GM10266 (cell line): ENCODE results near the gene NDUFA9.

Experiments
- DNase-seq: peaks from one replicate; pipeline ENCODE4 v3.0.0; 2012; ENCODE audit errors: extremely low spot score
- TF ChIP-seq, protein P1 (sequence below): IDR thresholded peaks from 2 replicates; pipeline ENCODE4 v1.5.1; 2012; ENCODE audit warnings: mild to moderate bottlenecking, low read depth; ENCODE audit not compliant: control insufficient read depth, insufficient read depth; ENCODE audit errors: missing control alignments

The NDUFA9 gene

DNA sequence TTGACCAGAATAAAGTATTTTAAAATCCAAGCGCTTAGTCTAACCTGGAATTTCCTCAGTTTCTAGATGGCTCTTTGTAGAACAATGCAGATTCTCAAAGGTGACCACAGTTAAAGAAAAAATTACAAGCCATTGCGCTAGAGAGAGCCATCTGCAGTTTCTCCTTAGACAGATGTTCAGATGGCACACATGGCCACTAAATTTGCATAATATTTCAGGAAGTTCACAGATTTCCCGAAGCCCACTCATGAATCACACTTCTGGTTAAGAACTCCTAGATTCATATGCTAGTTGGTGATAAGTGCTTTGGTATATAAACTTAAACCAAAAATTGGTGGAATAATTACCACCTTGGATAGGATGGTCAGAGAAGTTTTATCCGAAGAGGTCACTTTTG, 812 bp upstream of the NDUFA9 start:
- DNase-seq = no peak
- TF ChIP-seq, protein P1, sequence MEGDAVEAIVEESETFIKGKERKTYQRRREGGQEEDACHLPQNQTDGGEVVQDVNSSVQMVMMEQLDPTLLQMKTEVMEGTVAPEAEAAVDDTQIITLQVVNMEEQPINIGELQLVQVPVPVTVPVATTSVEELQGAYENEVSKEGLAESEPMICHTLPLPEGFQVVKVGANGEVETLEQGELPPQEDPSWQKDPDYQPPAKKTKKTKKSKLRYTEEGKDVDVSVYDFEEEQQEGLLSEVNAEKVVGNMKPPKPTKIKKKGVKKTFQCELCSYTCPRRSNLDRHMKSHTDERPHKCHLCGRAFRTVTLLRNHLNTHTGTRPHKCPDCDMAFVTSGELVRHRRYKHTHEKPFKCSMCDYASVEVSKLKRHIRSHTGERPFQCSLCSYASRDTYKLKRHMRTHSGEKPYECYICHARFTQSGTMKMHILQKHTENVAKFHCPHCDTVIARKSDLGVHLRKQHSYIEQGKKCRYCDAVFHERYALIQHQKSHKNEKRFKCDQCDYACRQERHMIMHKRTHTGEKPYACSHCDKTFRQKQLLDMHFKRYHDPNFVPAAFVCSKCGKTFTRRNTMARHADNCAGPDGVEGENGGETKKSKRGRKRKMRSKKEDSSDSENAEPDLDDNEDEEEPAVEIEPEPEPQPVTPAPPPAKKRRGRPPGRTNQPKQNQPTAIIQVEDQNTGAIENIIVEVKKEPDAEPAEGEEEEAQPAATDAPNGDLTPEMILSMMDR = no peak

DNA sequence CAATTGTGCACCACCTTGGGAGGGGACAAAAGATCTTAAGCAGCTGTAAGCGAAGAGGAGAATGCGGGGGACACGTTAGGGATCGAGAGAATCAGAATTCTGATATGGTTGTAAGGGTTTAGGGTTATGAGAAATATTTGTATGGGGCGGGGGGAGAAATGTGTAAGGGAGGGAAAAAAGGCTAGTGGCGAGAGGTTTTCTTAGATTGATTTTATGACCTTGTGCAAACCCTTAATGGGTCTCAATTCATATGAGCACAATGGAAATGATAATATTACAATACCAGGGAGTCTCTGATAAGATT, 396 bp downstream of the NDUFA9 start:
- TF ChIP-seq, protein P1 = no peak
- DNase-seq = no peak

DNA sequence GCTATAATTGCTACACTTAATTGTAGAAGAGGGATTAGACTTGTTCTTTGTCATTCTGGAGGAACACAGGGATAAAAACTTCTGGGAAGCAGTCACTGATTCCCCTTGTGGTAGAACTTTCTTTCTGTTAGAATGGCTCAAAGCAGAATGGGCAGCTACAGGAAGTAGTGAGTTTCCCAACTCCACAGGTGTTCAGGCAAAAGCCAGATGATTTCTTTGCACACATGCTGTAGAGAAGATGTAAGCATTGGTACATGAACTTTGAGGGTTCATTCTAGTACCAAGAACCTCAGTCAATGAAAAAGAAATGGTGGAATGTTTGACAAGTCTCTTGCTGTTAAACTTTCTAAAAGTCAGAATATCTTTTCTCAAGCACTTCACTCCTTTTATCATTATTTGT, 4.3 kb downstream of the NDUFA9 start:
- TF ChIP-seq, protein P1 = no peak
- no peak for DNase-seq

DNA sequence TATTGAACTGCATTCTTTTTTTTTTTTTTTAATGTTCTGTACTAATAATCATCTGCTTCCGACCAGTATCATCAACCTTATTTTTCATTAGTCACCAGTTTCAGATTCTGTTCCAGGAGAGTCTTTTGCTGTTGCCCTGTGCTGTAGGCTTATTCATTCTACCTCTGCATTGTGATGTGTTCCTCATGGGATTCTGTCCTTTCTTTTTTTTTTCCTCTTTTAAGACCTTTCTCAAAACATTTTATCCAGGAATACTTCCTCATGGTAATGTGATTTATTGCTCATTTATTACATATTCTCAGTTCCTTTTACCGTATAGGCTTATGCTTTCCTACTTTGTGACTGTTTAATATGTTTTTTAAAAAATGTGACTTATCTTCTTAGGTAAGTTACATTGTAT, 4.8 kb downstream of the NDUFA9 start:
- no peak for DNase-seq
- TF ChIP-seq, protein P1 = no peak

DNA sequence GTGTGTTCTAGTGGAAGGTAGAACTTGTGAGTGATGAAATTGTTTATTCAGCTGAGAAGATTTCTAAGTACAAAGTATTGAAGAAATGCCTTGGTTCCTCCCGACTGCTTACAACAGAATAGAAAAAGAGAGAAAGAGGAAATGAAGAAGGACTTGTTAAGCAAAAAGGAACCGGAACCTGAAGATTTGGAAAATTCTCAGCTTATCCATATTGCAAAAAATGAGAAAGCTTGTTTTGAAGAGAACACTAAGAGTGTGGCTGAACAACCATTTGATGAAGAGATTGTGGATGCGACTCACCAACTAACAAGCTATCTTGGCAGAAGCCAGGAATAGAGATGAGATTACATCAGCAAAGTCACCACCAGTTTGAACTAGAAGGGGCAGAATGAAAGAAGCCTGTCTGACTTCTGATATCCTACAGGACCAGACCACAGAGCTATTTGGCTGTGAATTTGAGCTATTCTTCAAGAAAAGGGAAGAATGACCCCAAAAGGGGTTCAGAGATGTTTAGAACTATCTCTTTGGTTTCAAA, 15.1 kb downstream of the NDUFA9 start:
- no peak for DNase-seq
- TF ChIP-seq, protein P1 = no peak

DNA sequence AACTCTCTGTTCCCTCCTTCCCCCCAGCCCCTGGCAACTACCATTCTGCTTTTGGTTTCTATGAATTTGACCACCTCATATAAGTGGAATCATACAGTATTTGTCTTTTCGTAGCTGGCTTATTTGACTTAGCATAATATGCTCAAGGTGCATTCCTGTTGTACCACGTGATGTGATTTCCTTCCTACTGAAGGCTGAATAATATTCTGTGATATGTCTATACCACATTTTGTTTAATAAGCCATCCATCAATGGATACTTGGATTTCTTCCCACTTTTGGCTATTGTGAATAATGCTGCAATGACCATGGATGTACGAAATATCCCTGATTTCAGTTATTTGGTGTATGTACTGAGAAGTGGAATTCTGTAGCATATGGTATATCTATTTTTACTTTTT, 16.3 kb downstream of the NDUFA9 start:
- TF ChIP-seq, protein P1 = no peak
- no peak for DNase-seq

DNA sequence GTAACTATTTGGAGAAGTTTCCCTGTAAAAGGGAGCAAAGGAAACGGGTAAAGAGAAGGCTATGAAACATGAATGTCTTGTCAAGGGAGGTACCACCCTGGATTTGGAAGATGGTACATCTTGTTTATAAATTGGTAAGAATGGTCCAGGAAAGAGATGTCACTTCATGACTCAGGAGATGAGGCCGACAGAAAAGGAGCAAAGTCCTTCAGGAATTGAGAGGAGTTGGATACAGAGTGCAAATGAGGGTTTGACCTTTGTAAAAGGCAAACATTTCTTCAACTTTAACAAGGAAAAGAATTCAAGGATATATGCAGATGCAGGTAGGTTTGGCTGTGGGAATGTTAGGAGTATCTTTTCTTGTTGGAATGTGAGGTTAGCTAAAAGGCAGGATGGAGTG, 30.8 kb downstream of the NDUFA9 start:
- no peak for DNase-seq
- TF ChIP-seq, protein P1 = no peak

DNA sequence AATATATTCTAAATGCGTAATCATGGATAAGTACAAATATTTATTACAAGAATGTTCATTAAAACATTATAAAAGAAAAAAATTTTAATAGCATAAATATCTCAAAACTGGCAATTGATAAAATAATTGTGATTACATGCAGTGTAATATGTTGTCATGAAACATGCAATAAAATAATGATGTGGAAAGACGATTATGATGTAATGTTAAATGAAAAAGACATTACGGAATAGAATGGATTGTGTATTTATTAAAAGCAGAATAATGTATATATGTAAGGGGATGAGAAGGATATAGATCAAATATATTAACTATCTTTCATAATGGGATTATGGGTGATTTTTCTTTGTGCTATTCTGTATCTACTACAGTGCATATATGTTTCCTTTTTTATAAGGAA, 32.8 kb downstream of the NDUFA9 start:
- TF ChIP-seq, protein P1 = no peak

More for the DNA sequence above, 32.8 kb downstream of the NDUFA9 start:
- no peak for DNase-seq
